Fibroblast of skin of back (primary cell): Measurements from ENCODE around the gene TRIM2.

Experiments used
- DNase-seq: peaks from one replicate; pipeline ENCODE4 v3.0.0-alpha.2; 2013

The TRIM2 gene

DNA sequence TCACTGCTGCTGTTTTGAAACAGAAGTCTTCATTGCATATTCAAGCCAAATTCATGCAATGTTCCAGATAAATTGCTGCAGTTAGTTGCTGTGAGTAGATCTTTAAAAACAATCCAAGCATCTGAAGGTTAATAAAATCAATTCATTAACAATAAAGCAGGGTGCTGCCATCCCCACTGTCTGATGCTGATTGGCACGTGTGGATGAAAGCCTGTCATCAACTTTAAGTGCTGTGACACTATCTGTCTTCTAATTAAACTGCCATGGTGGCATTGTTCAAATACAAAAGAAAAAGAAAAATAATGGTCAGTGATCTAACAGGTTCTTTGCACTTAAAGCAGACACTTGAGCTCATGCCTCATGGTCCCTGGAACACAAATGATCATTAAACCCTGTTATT, 77.2 kb downstream of the TRIM2 start:
- no peak for DNase-seq

DNA sequence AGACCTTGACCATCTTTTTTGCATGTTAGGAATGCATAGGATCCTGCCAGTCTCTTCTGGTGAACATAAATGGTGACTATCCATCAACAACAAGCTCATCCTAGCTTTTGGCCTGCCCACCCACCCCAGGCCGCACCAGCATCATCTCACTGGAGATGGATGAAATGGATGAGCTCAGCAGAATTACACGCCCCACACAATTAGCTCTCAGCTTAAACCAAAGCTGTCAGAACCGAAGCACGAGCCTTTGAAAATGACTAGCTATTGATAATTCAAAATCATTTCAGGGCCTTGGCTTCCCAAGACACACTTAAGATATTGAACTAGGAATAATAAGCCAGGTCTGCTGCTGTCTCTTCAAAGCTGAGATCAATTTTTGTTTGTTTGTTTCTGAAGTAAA, 77.8 kb downstream of the TRIM2 start:
- DNase-seq = no peak

DNA sequence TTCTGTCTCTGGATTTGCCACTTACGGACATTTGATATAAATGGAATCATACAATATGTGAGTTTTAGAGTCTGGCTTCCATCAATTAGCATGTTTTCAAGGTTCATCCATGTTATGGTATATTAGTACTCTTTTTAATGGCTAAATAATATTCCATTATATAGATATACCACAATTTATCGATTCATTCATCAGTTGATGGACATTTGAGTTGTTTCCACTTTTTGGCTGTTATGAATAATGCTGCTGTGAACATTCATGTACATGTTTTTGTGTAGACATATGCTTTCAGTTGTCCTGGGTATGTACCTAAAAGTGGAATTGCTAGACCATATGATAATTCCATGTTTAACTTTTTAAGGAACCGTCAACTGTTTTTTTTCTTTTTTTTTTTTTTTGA, 79.0 kb downstream of the TRIM2 start:
- DNase-seq = no peak

DNA sequence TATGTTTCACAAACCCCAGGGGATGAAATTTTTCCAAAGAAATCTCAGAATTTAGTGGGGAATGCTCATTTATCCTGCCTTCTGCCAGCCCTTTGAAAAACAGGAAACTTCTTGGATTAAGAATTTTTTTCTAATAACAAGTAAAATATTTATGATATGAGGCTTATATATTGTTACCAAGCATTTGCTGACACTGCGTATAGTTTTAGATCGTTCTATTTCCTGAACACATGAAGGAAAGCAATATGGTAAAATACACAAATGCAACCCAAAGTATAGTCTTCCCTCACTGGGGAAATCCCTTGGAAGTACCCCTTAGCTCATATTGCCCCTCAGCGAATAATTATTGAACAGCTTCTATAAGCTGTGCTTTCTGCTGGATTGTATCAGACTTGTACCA, 85.9 kb downstream of the TRIM2 start:
- DNase-seq = peak; percentile 1

DNA sequence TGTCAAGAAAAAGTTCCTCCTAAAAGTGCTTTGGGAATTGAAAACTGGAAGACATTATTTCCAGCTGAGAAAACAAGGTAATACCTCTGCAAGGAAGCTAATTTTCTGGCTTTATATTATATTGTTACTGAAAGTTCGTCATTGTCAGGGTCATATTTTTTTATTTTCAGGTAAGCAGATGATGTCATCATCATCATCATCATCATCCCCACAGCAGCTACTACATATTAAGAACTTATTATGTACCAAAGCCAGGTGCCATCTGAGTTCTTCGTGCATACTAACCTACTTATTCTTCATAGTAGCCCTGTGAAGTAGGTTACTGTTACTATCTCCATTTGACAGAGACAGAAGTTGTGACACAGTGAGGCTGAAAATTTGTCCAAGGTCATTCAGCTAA, 87.3 kb downstream of the TRIM2 start:
- DNase-seq = no peak

DNA sequence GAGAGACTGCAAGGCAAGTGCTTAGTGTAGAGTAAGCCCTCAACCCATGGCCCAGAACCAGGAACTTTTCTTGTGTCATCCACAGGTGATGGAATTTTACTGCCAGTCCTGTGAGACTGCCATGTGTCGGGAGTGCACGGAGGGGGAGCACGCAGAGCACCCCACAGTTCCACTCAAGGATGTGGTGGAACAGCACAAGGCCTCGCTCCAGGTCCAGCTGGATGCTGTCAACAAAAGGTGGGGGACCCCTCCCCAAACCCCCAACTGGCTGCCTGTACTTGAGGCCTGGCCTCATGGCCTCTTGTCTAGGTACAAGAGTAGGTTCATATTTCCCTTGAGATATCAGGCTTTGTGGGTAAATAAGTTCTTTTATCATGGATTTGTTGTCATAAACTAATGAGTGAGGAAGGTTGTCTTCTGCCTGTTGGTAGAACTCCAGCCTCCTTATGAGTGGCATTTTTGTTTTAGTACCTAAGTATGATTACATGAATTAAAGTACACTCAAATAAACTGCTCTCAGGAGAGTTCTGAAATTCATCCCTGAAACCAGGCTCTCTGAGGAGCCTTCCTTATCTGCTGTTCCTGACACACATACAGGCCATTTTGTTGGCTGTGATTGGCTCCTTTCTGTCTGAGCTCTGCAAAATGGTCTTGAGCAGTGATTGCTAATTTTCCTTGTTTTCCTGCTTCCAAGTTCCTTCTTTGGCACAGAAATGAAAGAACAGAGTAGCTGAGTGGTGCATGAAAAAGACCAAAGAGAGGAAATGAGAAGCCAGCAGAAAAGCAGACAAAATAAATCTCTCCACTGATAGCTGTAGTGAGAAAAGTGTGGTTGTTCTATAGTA, 88.9 kb downstream of the TRIM2 start:
- no peak for DNase-seq

DNA sequence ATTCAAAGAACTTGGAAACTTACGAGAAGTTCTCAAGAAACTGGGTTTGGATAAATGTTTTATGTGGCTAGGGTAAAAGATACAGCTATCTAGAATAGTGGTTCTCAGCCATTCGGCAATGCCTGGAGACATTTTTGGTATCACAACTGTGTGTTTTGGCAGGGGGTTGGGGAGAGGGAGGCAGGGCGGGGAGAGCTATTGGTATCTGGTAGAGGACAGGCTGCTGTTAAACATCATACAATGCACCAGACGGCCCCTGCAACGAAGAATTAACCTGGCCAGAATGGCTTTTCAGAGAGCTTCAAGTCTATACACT, 89.5 kb downstream of the TRIM2 start:
- no peak for DNase-seq

DNA sequence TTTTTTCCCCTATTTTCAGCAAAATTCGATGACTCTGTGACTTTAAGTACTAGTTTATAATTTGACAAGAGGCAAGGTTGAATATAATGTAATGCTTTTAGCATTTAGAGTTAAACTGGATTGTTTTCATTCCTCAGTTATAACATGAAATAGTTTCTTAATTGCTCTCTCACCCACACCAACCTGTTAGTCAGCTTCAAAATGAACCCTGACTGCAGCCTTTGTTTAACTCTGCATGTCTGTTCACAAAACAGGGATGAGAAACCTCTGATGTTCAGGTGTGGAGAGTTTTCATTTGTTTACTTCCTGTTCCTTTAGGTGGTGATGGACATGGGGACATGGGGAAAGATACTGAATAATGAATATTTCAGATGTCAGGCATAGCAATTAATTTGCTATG, 90.4 kb downstream of the TRIM2 start:
- peak; percentile 6 for DNase-seq

DNA sequence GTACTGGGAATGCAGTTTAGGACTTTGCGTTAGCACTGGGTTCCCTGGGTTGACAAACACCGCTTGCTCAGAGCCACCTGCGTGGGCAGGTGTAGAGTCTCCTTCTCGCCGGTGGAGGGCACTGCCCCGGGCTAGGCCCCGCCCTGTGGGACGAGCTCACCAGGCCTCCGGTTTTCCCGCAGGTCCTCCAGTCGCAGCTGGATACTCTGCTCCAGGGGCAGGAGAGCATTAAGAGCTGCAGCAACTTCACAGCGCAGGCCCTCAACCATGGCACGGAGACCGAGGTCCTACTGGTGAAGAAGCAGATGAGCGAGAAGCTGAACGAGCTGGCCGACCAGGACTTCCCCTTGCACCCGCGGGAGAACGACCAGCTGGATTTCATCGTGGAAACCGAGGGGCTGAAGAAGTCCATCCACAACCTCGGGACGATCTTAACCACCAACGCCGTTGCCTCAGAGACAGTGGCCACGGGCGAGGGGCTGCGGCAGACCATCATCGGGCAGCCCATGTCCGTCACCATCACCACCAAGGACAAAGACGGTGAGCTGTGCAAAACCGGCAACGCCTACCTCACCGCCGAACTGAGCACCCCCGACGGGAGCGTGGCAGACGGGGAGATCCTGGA, 91.0 kb downstream of the TRIM2 start:
- no peak for DNase-seq

DNA sequence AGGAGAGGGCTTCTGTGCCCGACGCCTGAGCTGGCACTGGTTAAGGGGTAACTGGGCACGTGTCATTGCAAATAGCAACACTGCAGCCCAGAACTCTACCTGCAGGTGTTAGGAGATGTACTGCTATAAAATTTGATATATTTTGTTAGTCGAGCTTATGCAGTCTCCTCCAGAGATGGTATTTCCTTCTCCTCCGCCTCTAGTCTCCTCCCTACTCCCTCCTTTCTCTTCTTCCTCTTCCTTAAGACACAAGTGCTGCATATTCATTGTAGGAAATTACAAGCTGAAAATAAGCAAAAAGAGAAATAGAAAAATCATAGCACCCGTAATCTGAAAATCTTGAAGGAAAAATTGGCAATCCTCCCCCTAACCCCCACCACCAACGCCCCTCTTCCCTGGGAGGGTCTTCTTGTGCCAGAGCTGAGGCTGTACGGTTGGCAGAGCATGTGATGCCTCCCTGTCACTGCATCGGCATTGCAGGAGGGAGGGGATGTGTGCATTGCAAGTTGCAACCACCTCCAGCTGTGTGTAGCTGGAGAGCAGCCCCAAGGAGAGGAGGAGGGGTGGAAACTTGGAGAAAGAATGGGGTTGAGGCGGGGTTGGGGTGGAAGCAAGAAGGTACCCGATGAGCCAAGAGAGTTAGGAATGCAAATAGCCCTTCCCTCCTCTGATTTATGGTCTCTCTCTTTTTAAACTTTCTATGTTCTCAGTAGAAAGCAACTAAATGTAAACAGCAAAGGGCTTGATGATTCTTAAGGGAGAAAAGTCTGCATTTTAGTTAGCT, 92.0 kb downstream of the TRIM2 start:
- DNase-seq = peak; percentile 42

DNA sequence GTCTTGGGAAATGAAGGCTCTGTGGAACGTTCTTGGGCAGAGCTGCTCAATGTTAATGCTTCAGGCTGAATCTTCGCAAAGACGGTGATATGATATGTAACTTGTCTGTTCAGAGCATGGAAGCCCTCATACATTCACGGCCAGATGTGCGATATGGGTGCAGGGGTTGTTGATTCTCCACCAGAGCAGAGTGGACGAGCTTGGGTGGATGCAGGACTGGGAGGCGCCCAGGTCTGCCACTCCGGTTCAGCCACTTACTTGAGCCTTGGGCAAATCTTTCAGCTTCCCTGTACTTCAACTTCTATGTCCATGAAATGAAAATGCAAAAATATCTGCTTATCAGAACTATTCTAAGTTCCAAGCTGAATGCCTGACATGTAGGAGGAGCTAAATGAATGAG, 92.9 kb downstream of the TRIM2 start:
- no peak for DNase-seq

DNA sequence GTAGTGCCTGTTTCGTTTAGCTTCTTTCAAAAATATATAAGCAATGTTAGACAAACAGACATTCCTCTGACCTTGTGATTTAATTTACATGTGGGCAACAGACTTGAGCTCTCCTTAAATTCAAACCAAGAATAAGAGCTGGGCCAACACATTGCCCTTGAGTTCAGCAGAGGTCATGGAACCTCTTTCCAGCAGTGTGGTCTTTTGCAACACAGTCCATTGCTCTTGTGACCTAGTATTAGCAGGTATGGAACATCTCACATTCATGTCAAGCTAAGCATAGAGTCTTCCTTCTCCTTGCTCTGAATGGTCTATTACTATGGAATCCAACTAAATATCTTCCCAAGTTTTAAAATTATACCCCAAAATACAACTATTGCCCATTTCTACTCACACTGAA, 106.5 kb downstream of the TRIM2 start:
- no peak for DNase-seq

DNA sequence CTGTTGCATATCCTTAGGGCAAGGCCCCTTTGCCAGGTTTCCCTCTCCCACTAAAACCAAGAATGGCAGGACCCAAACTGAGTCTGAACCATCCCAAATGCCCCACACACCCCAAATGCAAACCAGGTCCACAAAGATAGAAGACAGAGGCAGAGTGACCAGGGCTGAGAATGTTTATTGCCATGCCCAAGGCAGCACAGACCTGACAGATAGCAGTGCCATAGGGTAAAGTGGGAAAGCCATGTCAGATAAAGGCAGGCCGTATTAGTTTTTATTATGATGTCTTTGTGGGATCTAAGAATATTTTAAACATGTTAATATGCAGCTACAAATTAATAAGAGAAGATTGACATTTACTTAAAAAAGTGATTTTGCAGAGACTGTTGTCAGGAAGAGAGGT, 110.7 kb downstream of the TRIM2 start:
- DNase-seq = no peak

DNA sequence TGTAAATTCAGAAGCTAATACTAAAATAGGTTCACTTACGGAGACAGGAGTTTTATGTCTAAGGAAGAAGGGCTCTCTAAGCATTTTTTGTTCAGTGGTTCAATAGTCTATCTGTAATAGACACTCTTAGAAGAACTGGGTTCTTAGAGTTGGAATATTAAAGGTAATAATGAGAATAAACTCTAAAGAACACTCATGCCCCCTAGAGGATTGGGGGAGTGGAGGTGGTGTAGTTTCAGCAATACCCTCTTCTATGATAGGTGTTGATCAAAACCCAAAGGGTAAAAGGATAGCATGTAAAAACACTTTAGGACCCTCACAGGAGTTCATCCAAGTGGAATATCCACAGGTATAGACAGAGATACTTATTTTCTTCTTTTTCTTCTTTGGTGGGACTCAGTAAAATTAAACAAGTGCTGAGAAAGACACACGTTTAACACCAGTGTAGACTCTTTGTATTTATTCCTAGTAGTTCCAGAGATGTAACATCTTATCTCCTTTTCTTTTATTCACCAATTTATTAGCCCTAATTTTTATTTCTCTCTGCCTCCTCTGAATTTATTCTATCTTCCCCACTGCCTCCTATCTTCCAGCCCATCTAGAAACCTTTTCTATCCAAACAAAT, 114.6 kb downstream of the TRIM2 start:
- DNase-seq = peak; percentile 54

DNA sequence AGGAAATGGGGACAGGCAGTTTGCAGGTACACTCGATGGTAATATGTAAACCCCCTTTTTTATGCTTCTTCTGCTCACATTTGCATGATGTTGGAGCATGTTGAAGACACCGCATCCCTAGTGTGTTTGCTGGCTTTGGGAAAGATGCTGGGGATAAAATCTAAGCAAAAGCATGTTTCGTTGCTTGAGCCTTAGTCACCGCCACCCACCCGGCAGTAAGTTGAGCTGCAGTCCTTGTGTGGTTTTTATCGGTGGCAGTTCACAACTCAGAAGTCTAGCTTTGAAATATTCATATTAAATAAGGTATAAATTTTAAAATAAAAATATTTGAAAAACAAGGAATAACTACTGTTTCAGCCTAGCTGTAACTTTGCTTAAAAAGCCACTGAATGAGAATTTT, 118.5 kb downstream of the TRIM2 start:
- peak; percentile 50 for DNase-seq

DNA sequence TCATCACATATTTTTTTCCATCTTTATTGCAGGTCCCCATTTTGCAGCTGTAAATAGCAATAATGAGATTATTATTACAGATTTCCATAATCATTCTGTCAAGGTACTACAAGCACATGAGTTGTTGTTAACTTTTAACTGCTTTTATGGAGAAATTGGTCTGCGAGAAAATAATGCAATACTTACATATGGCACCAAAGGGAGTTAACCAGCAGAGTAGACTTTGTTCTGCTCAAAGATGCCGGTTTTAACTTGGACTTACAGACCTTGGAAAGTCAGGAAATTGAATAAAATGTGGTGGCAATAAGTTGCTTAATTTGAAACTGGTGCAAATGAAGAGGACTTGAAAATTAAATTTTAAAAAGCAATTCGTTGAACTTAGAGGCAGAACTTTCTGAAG, 119.8 kb downstream of the TRIM2 start:
- DNase-seq = no peak

DNA sequence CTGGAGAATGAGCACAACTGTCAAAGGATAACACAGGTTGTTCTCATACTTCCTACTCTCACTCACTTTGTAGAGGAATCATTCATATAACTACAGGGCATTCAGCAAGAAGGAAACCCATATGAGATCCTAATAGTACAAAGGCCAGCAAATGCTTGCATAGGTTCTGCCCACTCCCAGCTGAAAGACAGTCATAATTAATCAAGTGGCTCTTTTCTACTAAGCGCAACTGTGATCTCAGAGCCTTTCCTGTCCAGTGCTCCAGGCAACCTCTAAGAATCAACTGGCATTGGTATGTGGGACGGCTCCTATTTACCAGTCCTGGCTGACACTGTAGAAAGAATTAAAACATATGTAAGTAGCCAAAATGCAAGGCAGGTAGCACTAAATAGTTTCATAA, 121.3 kb downstream of the TRIM2 start:
- no peak for DNase-seq

DNA sequence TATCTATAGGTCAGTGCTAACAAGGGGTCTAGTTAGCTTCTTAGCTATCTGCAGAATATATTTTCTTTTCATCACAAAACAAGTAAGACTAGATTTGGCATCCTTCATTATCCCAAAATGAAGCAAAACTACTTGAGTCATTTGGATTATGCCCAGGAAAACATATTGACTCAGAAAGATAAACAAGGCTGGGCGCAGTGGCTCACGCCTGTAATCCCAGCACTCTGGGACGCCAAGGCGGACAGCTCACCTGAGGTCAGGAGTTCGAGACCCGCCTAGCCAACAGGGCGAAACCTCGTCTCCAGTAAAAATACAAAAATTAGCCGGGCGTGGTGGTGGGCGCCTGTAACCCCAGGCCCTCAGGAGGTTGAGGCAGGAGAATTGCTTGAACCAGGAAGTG, 122.3 kb downstream of the TRIM2 start:
- peak; percentile 15 for DNase-seq

DNA sequence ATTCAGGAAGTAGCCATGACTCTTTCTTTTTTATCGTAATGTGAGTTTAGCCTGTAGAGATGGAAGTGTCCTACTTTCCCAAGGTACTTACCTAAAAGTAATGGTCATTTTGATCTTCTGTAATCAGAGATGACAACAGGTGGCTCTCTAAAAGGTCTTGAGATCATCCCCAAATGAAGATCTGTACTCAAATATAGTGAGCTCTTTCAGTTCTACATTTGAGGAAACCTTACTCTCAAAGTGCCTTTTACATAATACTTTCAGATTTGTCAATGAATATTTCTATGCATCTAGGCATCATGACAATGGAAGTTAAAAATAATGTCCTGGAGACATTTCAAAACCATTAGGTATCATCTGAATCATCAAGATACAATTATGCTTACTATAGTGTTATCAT, 123.0 kb downstream of the TRIM2 start:
- no peak for DNase-seq

DNA sequence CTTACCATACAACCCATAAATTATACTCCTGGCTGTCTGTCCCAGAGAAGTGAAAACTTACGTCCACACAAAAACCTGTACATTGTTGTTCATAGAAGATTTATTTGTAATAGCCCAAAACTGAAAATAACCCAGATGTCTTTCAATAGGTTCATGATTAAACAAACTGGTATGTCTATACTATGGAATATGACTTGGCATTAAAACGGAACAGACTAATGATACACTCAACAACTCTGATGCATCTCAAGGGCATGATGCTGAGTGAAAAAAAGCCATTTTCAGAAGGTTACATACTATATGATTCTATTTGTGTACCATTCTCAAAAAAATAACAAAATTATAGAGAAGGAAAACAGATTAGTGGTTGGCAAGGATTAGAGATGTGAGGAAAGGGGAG, 128.7 kb downstream of the TRIM2 start:
- peak; percentile 50 for DNase-seq

DNA sequence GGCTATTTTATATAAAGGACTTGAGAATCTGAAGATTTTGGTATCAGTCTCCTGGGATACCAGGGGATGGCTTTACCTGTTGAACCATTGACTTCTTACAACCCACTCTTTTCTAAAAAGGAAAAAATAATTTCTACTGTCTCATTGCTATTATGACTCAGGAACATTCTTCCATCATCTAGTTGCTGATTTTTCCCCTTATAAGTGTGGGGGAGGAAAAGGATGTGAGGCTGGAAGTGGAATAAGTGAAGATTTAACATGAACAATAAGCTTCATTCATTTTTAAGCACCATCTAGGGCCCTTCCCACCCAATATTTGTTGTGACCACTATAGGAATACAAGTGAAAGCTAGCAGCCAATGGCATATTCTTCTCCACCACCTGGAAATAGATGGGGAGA, 129.6 kb downstream of the TRIM2 start:
- DNase-seq = peak; percentile 21

DNA sequence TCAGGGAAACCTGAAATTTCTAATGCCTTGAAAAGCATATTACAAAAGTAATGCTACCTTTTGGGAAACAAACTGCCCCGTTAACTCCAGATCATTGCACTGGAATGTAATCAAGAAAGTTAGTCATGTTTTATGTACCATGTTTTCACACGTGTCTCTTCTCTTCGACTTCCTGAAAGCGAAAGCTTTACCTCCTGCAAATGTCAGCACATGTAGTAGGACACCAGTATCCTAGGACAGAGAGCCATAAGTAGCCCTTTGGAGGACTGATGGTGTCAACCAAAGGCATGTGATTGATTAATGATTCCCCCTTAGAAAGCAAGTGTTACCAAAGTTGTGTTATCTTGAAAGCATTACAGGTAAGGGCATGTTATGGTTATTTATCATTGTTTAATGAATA, 131.4 kb downstream of the TRIM2 start:
- DNase-seq = no peak

DNA sequence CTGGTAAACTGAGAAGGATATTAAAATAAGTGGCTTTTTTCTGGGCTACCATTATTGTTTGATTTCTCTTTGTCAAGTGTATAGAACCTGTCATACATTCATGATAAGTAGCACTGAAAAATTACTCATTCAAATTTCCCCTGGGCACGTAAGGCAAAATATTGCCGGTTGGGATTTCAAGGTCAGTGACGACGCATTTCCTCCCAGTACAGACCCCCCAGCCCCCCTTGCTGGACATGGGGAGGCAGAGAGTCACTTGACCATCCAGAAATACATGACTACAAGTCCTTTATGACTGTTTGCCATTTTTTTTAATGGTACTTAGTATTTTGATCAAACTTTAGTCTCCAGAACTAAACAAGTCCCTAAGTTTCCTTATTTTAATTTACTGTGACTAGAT, 133.4 kb downstream of the TRIM2 start:
- DNase-seq = no peak
